HG02678 (cell line): ENCODE results near the gene IVL.

Source experiments
- ATAC-seq: cut with Tn5 transposase; IDR thresholded peaks from one replicate; pipeline ENCODE4 v1.9.1; 2021; ENCODE audit warnings: mild to moderate bottlenecking, moderate library complexity; ENCODE audit not compliant: unreplicated experiment

IVL gene, protein sequence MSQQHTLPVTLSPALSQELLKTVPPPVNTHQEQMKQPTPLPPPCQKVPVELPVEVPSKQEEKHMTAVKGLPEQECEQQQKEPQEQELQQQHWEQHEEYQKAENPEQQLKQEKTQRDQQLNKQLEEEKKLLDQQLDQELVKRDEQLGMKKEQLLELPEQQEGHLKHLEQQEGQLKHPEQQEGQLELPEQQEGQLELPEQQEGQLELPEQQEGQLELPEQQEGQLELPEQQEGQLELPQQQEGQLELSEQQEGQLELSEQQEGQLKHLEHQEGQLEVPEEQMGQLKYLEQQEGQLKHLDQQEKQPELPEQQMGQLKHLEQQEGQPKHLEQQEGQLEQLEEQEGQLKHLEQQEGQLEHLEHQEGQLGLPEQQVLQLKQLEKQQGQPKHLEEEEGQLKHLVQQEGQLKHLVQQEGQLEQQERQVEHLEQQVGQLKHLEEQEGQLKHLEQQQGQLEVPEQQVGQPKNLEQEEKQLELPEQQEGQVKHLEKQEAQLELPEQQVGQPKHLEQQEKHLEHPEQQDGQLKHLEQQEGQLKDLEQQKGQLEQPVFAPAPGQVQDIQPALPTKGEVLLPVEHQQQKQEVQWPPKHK

DNA sequence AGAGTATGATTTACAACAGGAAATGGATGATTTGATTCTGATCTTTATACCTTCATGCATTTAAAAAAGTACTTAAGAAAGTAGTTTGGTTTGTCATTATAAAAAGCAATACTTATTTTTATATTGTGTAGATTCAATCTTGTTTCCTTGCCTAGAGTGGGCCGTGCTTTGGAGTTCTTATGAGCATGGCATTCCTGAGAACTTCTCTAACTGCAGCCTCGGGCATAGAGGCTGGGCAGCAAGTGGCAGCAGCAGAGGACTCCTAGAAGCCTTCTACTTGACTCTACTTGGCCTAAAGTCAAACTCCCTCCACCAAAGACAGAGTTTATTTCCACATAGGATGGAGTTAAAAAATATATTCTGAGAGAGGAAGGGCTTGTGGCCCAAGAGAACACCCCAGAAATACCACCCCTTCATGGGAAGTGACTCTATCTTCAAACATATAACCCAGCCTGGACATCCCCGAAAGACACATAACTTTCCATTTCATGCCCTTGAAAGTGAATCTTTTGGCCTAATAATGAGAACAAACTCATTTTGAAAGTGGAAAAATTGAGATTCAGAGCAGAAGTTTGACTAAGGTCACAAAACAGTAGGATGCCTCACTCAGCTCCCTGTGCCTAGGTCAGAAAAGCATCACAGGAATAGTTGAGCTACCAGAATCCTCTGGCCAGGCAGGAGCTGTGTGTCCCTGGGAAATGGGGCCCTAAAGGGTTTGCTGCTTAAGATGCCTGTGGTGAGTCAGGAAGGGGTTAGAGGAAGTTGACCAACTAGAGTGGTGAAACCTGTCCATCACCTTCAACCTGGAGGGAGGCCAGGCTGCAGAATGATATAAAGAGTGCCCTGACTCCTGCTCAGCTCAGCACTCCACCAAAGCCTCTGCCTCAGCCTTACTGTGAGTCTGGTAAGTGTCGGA is at the start of gene IVL:
TSS of gene IVL (plus strand) at position 861 of the 916 bp plus-strand sequence. CDS start 1,252 bp downstream, outside the sequence.
- no peak for ATAC-seq

DNA sequence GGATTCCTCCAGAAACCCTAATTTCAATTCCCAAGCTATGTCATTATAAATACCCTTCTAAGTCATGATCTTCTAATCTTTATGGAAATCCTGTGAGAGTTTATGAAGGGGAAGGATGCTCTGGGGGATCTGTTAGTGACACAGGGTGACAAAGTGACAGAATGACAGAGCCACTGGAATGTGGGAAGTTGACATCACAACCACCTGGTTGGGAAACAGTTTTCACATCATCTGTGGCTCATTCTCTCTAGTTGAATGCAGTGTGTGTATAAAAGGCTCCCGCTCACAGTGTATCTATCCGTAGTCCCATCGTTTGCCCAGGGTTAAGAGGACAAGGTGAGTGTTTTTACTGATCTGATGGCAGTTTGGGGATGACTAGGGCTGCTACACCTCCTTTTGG is 48.6 kb upstream of the IVL start, which contains the start of gene LCE7A:
TSS of gene LCE7A (plus strand) at position 301 of the 400 bp plus-strand sequence. CDS start 702 bp downstream, outside the sequence.
- ATAC-seq: no peak

DNA sequence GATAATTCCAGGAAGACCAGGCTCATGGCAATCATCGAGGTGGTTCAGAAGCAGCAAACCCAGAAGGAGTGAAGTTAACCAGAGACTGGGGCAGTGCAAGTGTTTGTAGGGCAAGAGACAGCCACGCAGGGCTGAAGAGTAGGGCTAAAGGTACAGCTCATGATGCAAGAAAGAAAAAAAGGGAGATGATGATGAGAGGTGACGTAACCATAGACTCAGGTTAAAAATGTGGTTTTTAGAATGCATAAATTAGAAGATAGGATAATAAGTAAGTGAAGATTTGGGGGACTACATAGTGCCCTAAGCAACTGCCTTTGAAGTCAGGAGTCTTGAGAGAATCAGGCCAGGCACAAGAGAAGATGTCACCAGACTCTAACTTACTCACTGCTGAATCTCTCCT is 48.2 kb upstream of the IVL start:
- ATAC-seq: no peak

DNA sequence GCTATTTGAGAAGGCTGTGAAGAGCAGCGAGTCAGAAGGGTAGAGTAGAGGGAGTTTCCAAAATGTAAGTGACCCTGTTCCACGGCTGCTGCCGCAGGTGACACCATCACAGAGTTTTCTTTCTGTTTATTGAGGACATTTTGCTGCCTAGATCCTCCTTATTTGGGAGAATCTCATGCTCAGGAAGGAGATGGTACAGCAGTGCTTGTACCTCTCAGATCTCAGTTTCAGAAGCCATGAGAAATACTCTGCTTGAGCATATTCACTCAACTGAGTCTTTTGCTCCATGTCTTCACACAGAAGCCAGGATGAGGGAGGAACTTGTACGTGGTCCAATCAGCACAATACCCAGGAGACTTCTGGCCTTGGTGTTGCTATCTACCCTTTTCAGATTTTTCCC is 47.0 kb upstream of the IVL start:
- ATAC-seq: no peak

DNA sequence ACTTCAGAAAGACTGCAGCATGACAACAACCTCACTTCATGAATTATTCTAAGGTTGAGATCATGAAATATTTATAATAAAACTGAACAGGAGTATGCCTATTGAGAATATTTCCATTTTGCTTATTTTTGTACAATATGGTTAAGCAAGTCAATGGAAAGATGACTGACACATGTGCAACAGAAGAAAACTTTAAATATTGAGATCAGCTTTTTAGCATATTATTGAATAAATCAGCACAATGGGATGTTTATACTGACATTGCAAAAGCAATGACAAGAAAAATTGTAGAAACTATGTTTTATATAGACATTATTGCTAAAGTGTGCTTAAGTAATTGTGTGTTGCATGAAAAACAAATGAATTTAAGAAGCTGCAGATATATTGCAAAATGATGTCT is 43.9 kb upstream of the IVL start:
- ATAC-seq: no peak

DNA sequence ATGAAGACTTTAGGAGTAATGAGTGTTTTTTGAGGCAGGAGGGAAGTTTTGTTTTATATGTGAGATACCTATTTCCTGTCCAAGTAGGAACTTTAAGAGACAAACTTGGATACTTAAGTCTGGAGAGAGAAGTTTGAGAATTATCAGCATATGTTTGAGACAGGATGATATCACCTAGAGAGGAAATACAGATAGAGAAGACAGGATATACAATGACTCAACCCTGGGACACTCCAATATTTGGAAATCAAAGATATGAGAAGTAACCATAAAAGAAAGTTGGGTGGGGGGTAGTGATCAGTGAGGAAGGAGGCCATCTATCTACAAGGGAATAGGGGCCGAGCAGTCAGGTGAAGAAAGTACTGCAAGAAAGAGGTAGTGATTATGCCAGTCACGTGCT is 42.0 kb upstream of the IVL start:
- no peak for ATAC-seq

DNA sequence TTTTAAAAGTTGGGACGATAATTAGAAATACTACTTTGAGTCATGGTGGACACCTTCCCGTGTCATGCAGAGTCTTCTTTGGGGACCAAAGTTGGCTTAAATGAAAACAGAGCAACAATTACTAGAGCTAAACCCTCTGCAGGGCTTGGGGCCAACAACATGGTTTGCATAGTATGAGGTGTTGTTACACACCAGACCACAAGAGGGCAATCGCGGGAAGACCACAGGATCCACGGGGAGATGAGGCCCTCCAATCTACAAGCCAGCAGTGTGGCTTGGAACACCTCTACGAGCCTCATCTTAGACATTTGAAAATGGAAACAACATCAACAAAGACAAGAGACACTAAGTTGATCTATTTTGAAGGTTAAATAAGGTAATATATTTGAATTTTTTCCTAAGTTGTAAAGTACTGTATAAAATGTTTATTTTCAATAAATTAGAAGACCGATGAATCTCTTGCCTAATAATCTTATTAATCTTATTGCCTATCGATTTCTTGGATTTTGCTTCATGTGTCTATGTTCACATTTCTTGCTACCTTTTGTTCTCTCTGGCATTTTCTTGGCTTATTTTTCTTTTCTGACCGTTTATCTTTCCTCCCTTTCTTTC is 38.4 kb upstream of the IVL start:
- ATAC-seq: peak; percentile 70

DNA sequence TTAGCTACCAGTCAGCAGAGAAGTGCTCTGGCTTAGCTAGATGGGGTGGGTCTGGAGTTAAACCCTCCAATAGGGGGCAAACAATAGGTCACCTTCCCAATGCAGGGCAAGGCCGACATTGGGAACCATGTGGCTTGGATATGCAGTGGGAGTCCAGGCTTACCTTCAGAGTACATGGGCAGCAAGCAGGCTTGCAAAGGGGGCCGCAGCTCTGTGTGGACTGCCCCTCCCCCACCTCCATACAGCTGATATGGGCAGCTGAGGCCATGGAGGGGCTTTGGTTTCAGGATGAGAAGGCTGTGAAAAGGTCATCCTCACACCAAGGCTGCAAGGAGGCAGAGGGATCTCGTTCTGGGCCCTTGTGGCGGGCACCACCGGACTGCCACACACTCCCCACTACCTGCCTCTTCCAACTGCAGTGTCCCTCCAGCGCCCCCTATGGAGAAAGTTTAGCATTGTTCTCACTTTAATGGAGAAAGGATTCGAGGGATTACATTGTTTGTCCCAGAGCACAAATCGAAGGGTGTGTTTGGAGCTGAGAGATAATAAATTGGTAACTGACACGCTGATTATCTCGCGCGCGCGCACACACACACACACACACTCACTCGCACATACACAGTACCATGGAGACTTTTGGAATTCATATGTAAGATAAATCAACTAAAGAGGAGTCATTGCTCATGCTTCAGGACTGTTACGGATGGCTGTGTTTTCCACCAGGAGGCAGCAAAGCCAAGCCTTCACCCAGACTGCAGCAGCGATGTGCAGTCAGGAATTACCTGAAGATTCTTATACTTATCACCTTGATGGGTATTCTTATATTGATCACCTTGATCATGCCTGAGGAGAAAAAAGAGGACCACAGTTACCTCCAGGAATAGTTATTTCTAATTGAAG is 37.3 kb upstream of the IVL start:
- no peak for ATAC-seq

DNA sequence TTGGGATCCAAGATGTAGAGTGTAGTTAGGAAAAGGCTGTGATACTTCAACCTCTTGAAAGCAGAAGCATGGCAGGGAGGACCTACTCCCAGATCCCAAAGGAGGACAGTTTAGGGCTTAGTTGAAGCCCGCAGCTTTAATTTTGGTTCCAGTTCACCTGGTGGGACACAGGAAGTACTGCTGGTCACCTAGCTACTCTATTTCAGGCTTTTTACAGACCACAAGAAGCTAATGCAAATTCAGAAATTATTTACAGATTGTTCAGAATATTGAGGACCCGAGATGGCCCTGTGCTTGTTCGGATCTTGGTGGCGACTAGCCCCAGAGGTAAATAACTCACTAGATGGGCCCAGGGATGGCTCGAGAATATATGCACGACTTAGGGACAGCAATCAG is 36.6 kb upstream of the IVL start:
- no peak for ATAC-seq

DNA sequence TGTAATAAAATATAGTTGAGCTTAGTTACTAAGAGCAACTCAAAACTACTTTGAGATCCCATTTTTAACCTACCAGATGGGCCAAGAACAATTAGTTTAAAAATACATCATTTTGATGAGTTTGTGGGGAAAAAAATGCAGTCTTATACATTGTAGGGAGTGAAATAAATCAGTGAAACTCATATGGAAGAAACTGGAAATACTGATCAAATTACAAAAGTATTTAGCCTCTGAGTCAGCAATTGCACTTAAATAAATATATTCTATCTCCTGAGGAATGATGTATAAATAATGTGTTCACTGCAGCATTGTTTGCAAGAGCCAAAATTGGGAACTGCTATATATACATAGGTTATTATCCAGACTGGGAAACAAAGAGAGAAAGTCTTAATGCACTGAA is 34.9 kb upstream of the IVL start:
- ATAC-seq: no peak

DNA sequence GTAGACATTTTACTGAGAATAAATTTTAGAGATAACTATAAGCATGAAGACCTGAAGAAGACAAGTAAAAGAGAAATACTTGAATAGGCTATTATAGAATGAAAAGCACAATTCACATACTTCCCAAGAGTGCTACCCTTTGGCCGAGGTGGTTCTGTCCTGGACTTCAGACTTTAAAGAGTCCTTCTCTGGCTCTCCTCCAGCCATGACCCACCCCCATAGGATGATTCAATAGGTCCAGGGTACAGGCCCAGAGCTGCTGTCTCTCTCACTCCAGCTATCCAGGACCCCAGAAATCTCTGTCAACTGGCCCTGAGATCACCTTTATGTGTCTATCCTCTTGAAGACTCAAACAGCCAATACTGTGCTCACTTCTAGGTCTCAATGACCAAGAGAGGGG is 31.5 kb upstream of the IVL start:
- no peak for ATAC-seq

DNA sequence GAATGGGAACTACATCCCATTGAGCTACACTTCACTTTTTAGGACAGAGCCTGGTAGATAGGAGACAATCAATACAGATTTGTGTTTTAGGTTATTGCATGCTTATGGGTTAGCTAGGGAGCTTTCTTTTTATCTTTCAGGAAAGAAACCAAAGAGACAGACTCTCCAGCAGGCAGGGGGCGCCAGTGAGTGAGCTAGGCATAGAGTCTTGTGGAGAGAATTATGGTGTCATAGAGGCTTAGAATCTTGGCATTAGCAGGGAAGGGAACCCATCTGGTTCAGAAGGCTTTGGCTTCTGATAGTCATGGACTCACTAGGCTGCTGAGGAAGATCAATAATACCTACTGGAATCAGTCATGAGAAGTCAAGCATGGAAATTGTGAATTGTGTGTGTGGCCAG is 30.3 kb upstream of the IVL start, which contains the start of gene SMCP:
TSS of gene SMCP (plus strand) at position 281 of the 400 bp plus-strand sequence. CDS start 6,101 bp downstream, outside the sequence.
- no peak for ATAC-seq

DNA sequence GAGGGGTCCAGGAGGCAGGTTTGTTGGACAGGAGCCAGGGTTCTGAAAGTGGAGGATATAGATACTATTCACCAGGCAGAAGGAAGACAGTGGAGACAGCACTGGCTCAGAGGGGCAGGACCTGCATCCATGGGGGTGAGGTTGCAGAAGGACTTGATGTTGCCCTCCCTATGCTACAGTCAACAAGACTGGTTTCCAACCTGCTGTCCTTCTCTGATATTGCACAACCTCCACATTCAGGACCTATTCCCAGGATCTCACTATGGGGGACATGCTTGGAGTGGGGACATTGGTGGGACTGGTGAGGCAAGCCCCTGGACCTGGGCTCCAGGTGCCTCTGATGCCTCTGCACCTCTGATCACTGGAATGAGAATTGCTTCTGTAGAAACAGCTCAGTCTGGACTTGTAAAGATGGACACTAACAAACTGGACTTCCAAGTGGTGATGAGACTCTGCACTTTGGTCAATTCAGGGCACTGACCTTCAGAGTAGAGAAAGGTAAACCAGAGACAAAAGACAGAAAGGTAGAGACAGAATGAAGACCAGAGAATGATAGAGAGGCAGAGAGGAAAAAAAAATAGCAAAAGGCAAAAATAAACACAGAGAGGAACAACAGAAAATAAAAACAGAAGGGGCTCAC is 28.7 kb upstream of the IVL start:
- no peak for ATAC-seq

DNA sequence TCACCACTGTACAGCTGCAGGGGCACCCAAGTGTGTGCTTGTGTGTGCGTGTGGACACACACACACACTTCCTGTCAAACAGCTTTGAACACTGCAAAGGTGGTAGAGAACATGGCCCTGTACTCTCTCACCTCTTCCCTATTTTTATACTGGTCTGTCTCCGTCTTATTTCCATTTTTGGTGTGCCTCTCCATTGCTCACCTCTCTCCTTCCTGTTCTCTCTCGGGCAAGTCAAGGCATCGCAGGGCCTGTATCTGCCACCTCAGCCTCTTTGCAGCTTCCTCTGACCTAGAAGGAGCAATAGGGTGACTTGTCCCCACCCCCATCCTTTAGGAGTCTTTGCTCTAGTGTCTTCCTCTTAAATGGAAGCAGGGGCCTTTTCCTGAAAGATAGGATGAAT is 28.0 kb upstream of the IVL start:
- ATAC-seq: no peak

DNA sequence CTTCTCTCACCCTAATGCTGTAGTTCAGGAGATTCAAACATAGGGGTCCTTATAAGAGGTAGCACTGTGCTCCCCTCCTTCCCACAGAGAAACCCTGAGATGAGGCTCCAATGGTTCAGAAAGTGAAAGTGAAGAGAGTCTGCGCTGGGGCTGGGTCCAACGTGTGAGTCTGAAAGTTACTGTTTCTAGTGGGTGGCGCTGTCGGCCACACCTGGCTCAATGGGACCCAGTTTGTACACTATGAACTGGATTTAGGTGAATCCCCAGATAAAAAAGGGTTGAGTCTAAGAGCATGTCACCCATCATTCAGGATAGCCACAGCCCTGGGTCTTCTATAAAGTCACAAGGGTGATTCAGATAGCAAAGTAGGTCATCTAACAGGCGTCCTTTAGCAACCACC is 27.4 kb upstream of the IVL start:
- ATAC-seq: no peak

DNA sequence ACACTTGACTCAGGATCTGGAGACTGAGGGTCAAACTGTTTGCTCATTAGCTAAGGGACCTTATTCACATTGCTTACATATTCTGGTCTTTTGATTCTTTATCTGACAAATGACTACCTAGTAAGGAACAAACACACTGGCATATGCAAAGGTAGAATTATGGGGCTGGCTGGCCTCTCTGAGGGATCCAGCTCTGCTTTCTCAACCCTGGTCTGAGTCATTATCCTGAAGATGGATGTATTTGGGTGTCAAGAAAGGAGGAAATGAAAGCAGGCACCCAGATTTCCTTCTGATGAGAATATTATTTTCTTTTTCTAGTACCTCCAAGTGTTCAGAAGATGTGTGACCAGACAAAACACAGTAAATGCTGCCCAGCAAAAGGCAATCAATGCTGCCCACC is 24.3 kb upstream of the IVL start:
- ATAC-seq: no peak

DNA sequence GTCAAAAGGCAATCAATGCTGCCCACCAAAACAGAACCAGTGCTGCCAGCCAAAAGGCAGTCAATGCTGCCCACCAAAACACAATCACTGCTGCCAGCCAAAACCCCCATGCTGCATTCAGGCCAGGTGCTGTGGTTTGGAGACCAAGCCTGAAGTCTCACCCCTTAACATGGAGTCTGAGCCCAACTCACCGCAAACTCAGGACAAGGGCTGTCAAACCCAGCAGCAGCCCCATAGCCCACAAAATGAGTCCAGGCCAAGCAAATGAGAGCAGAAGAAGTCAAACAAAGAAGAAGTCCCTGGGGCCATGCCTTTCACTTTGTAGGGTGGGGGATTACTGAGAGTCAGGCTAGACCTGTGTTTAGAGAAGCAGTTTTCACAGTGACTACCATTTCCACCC is 23.8 kb upstream of the IVL start:
- ATAC-seq: no peak

DNA sequence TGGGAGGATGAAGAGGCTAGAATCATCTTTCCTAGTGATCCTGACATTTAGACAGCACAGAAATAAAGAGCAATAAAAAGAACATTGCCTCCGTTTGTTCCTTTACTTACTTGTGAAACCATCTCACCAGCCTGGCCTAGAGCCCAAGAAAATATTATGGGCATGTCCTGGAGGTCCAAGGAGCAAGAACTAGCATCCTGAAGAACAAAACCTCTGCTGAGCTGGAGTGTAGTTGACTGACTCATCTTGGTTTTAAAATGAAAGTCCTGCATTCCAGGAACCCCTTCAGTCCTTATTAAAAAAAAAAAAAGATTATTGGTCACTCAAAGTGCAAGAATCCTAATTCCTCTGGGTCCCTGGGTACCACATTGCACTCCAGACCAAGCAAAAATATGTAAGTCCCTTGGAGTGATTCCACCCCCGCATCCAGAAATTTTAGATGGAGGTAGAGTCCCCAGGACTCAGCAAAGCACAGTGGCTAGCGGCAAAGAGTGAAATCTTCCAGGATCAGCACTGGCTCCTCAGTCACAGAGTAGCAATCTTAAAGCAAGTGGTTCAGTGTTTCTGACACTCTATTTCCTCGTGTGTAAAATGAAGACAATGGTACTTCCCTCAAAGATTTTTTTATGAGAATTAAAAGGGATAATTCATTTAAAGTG is 23.3 kb upstream of the IVL start:
- no peak for ATAC-seq

DNA sequence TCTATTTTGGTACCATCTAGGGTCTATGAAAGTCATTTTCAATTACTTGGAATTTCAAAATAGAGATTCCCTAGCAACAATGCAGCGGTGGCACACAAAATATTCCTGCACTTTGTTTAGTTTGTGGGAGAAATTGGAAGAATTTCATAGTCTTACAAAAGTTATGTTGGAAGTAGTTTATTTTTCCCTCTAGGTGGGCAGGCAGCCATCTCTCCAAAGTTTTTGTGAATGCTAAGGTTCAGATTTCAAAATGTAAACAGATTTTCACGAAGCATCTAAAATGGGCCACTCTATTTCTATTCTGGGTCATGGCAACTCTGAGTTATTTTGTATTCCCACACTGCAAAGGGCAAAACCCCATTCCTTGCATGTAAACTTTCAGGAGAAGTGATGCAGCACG is 22.3 kb upstream of the IVL start:
- ATAC-seq: no peak
